Heart left ventricle (tissue), 13 donors: ENCODE results near the gene MPPED1.

ENCODE experiments used
- CTCF ChIP-seq, 12 donors: fragments of 200-600 bp; sonication (generic) in 4 of 12; IDR thresholded peaks; one replicate each; pipeline versions ENCODE4 v1.5.0 to v1.8.0; 2018 to 2022; ENCODE audit warnings: antibody characterized with exemption in 12 of 12, mild to moderate bottlenecking in 5 of 12
- POLR2A ChIP-seq, 2 donors: fragments of 450-650 bp; IDR thresholded peaks; one replicate each; pipeline ENCODE4 v1.6.1; 2017; ENCODE audit warnings: antibody characterized with exemption in 2 of 2, mild to moderate bottlenecking in 2 of 2, moderate library complexity in 2 of 2
- donor health status: ischemic (EF 13 %, LVEDD 7.1; RV severe dilation, severe dysfunction).
- donor health status: DM: no; HTN: yes; CAD: no.
- donor health status: DM: no; HTN: no; CAD: no.
- donor health status: ischemic (EF 25% LVEDD 6.9; RV normal size, moderate dysfunction).
- donor health status: ischemic (EF 25% LVEDD 5.7; RV mildly dilated, moderate dysfunction).
- donor health status: ischemic (EF 35%, LVEDD 5.7; RV mildly dilated, moderate dysfunction).
- donor health status: nonischemic (EF 11% LVEDD 7.7; RV severe dilation, severe dysfunction).
- donor health status: DM: yes; HTN: yes; CAD: no.
- donor health status: PGD.
- donor health status: ischemic (EF 29% LVEDD 5.4; RV normal size, mild dysfunction).
- donor health status: nonischemic (EF 23%, LVEDD 6.1; RV moderate dilation, normal function).

GRCh38 chr22:43393844-43394474, 17.9 kb upstream of the MPPED1 start:
- TF ChIP-seq POLR2A (IDR thresholded peaks at IDR 0.05) (no peak), CTCF (IDR thresholded peaks at IDR 0.05) (no peak)
